ENCODE data around the gene E2F7.

The E2F7 gene

GRCh38 chr12:77064896-77065360 is 441 bp downstream of the E2F7 start:
- Histone ChIP-seq H3K4me3 (ENCODE audit: insufficient read length, low read depth) (peak overlapping the region; percentile 89), H3K9me3 (ENCODE audit: insufficient read depth, low read length) (no peaks in the 10 kb centered on the region), H3K4me1 (ENCODE audit: insufficient read depth, insufficient read length) (no peaks in the 10 kb centered on the region), H3K27me3 (ENCODE audit: insufficient read depth, insufficient read length) (no peaks in the 10 kb centered on the region), H3K9ac (ENCODE audit: insufficient read length, low read depth) (peak overlapping the region; percentile 94), H3K36me3 (ENCODE audit: insufficient read depth, insufficient read length, low read length) (peaks cover 32% of the 10 kb centered on the region)
- DNase-seq (ENCODE audit: low read depth, low spot score), result peak; percentile 20
- no peak for TF ChIP-seq YY1 (IDR thresholded peaks at IDR 0.05; ENCODE audit: insufficient read depth, insufficient read length)
- TF ChIP-seq SUZ12 (IDR thresholded peaks at IDR 0.05; ENCODE audit: extremely low read depth, insufficient read depth, insufficient read length), result no peak
- no peak for TF ChIP-seq ZNF274 (IDR thresholded peaks at IDR 0.05; ENCODE audit: low read depth, low read length)

DNA sequence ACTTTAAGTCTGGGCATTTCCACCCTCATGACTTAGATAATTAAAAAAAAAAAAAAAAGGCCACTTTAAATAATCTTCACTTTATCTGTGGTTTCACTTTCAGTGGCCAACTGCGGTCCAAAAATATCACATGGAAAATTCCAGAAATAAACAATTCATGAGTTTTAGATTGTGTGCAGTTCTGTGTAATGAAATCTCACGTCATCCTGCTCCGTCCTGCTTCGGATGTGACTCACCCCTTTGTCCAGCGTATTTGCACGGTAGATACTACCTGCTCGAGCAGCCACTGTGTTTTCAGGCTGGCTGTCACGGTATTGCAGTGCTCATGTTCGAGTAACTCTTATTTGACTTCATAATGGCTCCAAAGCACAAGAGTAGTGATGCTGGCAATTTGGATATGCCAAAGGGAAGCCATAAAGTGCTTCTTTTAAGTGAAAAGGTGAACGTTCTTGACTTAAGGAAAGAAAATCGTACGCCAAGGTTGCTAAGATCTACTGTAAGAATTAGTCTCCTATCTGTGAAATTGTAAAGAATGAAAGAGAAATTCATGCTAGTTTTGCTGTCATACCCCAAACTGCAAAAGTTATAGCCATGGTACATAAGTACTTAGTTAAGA is 2.4 kb downstream of the E2F7 start:
- no peak overlapping the region for H3K4me3 ChIP-seq (ENCODE audit: insufficient read length, low read depth)
- H3K36me3 ChIP-seq (ENCODE audit: insufficient read depth, insufficient read length, low read length), result peaks cover 48% of the 10 kb centered on the region
- TF ChIP-seq ZNF274 (IDR thresholded peaks at IDR 0.05; ENCODE audit: low read depth, low read length), result no peak
- no peak for TF ChIP-seq YY1 (IDR thresholded peaks at IDR 0.05; ENCODE audit: insufficient read depth, insufficient read length)
- no peak for TF ChIP-seq SUZ12 (IDR thresholded peaks at IDR 0.05; ENCODE audit: extremely low read depth, insufficient read depth, insufficient read length)
- H3K4me1 ChIP-seq (ENCODE audit: insufficient read depth, insufficient read length), result no peaks in the 10 kb centered on the region
- H3K9me3 ChIP-seq (ENCODE audit: insufficient read depth, low read length), result no peaks in the 10 kb centered on the region
- DNase-seq (ENCODE audit: low read depth, low spot score), result no peak
- no peaks in the 10 kb centered on the region for H3K27me3 ChIP-seq (ENCODE audit: insufficient read depth, insufficient read length)
- H3K9ac ChIP-seq (ENCODE audit: insufficient read length, low read depth), result no peak overlapping the region

DNA sequence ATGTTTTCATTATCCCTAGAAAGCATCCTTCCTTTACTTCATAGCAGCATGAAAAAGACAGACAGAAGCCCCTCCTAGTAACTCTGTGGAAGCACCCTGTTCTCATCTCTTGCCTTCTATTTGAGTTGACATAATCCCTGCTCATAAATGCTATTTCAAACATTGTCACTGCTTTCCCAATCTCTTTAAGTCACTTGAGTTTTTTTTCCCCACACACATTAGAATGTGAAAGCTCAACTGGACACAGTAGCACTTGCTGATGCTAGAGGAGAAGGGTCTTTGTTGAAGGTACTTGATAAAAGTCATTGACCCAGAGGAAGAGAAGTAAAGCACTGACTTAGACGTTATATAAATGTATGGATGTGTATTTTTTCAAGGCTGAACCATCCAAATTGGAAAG is 3.0 kb downstream of the E2F7 start:
- TF ChIP-seq ZNF274 (IDR thresholded peaks at IDR 0.05; ENCODE audit: low read depth, low read length), result no peak
- no peak for TF ChIP-seq YY1 (IDR thresholded peaks at IDR 0.05; ENCODE audit: insufficient read depth, insufficient read length)
- TF ChIP-seq SUZ12 (IDR thresholded peaks at IDR 0.05; ENCODE audit: extremely low read depth, insufficient read depth, insufficient read length), result no peak
- DNase-seq (ENCODE audit: low read depth, low spot score), result no peak
- Histone ChIP-seq H3K9me3 (ENCODE audit: insufficient read depth, low read length) (no peaks in the 10 kb centered on the region), H3K4me3 (ENCODE audit: insufficient read length, low read depth) (no peak overlapping the region), H3K9ac (ENCODE audit: insufficient read length, low read depth) (no peak overlapping the region), H3K4me1 (ENCODE audit: insufficient read depth, insufficient read length) (no peaks in the 10 kb centered on the region), H3K36me3 (ENCODE audit: insufficient read depth, insufficient read length, low read length) (peaks cover 52% of the 10 kb centered on the region), H3K27me3 (ENCODE audit: insufficient read depth, insufficient read length) (no peaks in the 10 kb centered on the region)

DNA sequence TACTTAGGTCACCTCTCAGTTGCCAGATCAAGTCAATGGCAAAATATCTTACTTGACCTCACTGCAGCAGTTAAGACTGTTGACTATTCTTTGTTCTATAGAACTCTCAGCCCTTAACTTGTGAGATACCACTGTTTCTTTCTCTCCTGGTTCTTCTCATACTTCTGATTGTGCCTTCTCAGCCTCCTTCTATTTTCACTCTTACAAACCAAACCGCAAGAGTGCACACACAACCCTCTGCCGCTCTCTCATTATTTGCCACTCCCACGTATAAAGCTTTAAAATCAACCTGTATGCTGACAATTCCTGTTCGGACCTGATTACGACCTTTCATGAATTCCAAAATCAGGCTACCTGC is 4.5 kb downstream of the E2F7 start:
- no peaks in the 10 kb centered on the region for H3K4me1 ChIP-seq (ENCODE audit: insufficient read depth, insufficient read length)
- no peaks in the 10 kb centered on the region for H3K9me3 ChIP-seq (ENCODE audit: insufficient read depth, low read length)
- H3K27me3 ChIP-seq (ENCODE audit: insufficient read depth, insufficient read length), result no peaks in the 10 kb centered on the region
- H3K9ac ChIP-seq (ENCODE audit: insufficient read length, low read depth), result no peak overlapping the region
- no peak for DNase-seq (ENCODE audit: low read depth, low spot score)
- TF ChIP-seq ZNF274 (IDR thresholded peaks at IDR 0.05; ENCODE audit: low read depth, low read length), result no peak
- no peak overlapping the region for H3K4me3 ChIP-seq (ENCODE audit: insufficient read length, low read depth)
- H3K36me3 ChIP-seq (ENCODE audit: insufficient read depth, insufficient read length, low read length), result peaks cover 65% of the 10 kb centered on the region

GRCh38 chr12:77060136-77060882 is 5.1 kb downstream of the E2F7 start:
- Histone ChIP-seq H3K4me1 (ENCODE audit: insufficient read depth, insufficient read length) (no peaks in the 10 kb centered on the region), H3K4me3 (ENCODE audit: insufficient read length, low read depth) (no peak overlapping the region), H3K36me3 (ENCODE audit: insufficient read depth, insufficient read length, low read length) (peaks cover 69% of the 10 kb centered on the region), H3K9ac (ENCODE audit: insufficient read length, low read depth) (no peak overlapping the region), H3K9me3 (ENCODE audit: insufficient read depth, low read length) (no peaks in the 10 kb centered on the region), H3K27me3 (ENCODE audit: insufficient read depth, insufficient read length) (no peaks in the 10 kb centered on the region)
- no peak for DNase-seq (ENCODE audit: low read depth, low spot score)
- TF ChIP-seq YY1 (IDR thresholded peaks at IDR 0.05; ENCODE audit: insufficient read depth, insufficient read length) (no peak), SUZ12 (IDR thresholded peaks at IDR 0.05; ENCODE audit: extremely low read depth, insufficient read depth, insufficient read length) (no peak), ZNF274 (IDR thresholded peaks at IDR 0.05; ENCODE audit: low read depth, low read length) (no peak)

DNA sequence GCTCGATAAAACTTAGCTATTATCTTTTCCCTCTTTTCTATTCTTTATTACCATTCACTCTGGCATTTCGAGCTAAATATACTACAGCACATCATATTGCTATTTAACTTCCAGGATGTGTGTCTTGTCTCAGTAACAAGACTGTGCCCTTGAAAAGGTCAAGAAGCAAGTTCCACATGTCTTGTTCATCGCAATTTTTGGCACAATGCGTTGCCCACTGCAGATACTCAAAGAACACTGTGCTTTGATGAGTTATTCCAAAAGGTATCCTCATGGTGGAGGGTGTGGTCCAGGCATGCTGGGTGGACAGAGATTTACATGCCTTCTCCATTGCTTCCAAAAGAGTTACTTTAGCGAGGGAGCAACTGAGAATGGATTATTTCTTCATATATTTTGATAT is 6.6 kb downstream of the E2F7 start:
- H3K27me3 ChIP-seq (ENCODE audit: insufficient read depth, insufficient read length), result no peaks in the 10 kb centered on the region
- H3K4me1 ChIP-seq (ENCODE audit: insufficient read depth, insufficient read length), result no peaks in the 10 kb centered on the region
- TF ChIP-seq YY1 (IDR thresholded peaks at IDR 0.05; ENCODE audit: insufficient read depth, insufficient read length), result no peak
- no peak for TF ChIP-seq ZNF274 (IDR thresholded peaks at IDR 0.05; ENCODE audit: low read depth, low read length)
- no peak for TF ChIP-seq SUZ12 (IDR thresholded peaks at IDR 0.05; ENCODE audit: extremely low read depth, insufficient read depth, insufficient read length)
- no peak overlapping the region for H3K4me3 ChIP-seq (ENCODE audit: insufficient read length, low read depth)
- H3K36me3 ChIP-seq (ENCODE audit: insufficient read depth, insufficient read length, low read length), result peaks cover 82% of the 10 kb centered on the region
- DNase-seq (ENCODE audit: low read depth, low spot score), result no peak
- H3K9me3 ChIP-seq (ENCODE audit: insufficient read depth, low read length), result no peaks in the 10 kb centered on the region
- no peak overlapping the region for H3K9ac ChIP-seq (ENCODE audit: insufficient read length, low read depth)

GRCh38 chr12:77054851-77055250 is 10.5 kb downstream of the E2F7 start:
- no peak for TF ChIP-seq YY1 (IDR thresholded peaks at IDR 0.05; ENCODE audit: insufficient read depth, insufficient read length)
- no peak for TF ChIP-seq ZNF274 (IDR thresholded peaks at IDR 0.05; ENCODE audit: low read depth, low read length)
- TF ChIP-seq SUZ12 (IDR thresholded peaks at IDR 0.05; ENCODE audit: extremely low read depth, insufficient read depth, insufficient read length), result no peak
- H3K9me3 ChIP-seq (ENCODE audit: insufficient read depth, low read length), result no peaks in the 10 kb centered on the region
- H3K4me3 ChIP-seq (ENCODE audit: insufficient read length, low read depth), result no peak overlapping the region
- no peaks in the 10 kb centered on the region for H3K4me1 ChIP-seq (ENCODE audit: insufficient read depth, insufficient read length)
- H3K27me3 ChIP-seq (ENCODE audit: insufficient read depth, insufficient read length), result no peaks in the 10 kb centered on the region
- H3K36me3 ChIP-seq (ENCODE audit: insufficient read depth, insufficient read length, low read length), result peaks cover 63% of the 10 kb centered on the region
- DNase-seq (ENCODE audit: low read depth, low spot score), result no peak
- H3K9ac ChIP-seq (ENCODE audit: insufficient read length, low read depth), result no peak overlapping the region
